GM19438 (cell line): ENCODE data around the gene DNAI7.

ENCODE experiments used
- ATAC-seq: cut with Tn5 transposase; IDR thresholded peaks from one replicate; pipeline ENCODE4 v1.9.1; 2021; ENCODE audit warnings: low read depth; ENCODE audit not compliant: unreplicated experiment

Gene DNAI7

DNA sequence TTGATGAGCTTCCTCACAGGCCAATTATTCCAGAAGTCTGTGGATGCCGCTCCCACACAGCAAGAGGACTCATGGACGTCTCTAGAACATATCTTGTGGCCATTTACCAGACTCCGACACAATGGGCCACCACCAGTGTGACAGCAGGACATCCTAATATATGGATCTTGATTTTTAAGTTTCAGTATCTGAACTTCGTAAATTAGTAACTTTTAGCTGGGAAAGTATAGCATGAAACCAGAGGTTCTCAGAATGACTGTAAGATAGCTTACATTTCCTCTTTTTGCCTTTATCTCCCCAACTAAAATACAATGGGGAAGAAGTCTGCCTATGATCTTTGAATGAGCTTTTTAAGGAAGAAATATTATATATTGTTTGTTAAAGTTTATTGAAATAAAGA is 87.0 kb downstream of the DNAI7 start:
- peak; percentile 97 for ATAC-seq

GRCh38 chr12:25106818-25107217 is 88.1 kb downstream of the DNAI7 start:
- ATAC-seq: no peak

DNA sequence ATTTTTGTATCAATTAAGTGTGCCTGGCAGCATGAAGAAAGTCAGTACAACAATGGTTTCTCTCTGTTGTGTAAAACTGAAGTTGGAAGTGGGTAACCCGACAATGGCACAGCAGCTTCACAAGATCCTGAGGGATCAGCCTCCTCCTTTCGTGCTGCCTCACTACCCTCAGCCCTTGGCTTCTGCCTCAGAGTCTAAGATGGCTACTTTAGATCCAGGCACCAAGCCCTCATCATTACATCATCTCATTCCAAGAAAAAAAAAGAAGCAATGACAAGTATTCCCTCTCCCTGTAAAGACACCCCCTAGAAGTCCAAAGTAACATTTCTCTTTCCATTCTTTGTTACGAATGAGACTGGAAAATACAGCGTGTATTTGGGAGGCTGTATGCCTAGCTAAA is 92.6 kb downstream of the DNAI7 start:
- ATAC-seq: no peak

DNA sequence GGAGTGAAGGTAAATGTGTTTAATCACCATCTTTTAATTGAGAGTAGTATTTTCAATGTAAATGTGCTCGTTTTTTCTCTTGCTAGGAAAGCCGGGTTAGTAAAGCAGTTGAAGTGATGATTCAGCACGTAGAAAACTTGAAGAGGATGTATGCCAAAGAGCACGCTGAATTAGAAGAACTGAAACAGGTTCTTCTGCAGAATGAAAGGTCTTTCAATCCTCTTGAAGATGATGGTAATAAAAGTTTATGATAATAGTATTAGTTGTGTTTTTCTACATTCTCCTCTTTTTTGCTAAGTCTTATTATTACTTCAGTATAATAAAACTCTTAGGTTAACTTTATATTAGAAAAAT is 93.9 kb downstream of the DNAI7 start:
- ATAC-seq: no peak

- ATAC-seq: no peak
These were observed 94.5 kb downstream of the DNAI7 start for GRCh38 chr12:25100194-25101091.

GRCh38 chr12:25099010-25099409 is 96.0 kb downstream of the DNAI7 start:
- no peak for ATAC-seq

DNA sequence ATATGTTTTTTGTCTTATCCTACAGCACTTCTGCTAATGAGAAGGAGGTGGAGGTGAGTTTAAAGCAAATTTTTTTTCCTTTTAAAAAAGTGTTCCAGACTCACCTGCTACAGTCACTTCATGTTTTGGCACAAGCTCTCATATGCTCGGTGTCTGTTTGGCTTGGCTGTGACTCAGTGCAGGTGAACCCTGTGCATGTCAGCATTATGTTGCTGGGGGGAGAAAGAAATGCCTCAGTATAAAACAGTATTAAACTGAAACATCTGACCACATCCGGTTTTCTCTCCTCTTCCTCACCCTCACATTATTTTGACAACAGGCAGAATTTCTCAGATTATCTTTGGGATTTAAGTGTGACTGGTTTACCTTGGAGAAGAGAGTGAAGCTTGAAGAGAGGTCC is 105.2 kb downstream of the DNAI7 start:
- no peak for ATAC-seq

GRCh38 chr12:25087596-25087995 is 107.4 kb downstream of the DNAI7 start:
- ATAC-seq: no peak

GRCh38 chr12:25084816-25085215 is 110.1 kb downstream of the DNAI7 start:
- ATAC-seq: no peak

DNA sequence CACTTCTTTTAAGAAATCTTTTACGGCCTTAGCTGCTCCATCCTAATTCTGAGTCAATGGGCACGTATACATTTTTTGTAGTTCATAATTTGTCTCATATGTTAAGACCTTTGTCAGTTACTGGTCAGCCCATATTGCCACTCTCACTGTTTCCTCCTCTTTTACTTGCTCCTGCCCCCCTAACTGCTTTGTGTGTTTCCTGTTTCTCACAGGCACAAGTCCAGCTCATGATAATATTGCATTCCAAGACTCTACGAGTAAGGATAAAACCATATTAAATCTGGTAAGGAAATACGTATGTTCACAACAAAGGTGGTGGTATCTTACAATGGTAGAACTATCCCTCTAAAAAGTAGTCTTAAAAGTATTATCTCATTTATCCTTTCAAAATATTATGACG is 111.7 kb downstream of the DNAI7 start:
- no peak for ATAC-seq

DNA sequence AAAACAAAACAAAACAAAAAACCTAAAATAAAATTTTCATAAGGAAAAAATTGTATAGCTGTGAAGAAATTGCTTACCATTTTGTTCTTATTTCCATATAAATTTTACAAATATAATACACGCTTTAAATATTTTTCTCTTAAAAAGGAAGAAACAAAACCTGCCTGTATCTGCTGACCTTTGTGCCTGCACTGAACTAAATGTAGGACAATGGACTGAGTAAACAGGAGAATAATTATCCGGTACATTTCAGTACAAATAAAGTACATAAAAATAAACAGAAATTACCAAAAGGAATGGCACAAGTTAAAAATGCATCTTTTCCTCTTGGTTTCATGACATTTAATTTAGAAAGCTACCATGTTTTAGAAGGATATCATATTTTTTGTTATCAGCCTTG is 112.3 kb downstream of the DNAI7 start:
- no peak for ATAC-seq

DNA sequence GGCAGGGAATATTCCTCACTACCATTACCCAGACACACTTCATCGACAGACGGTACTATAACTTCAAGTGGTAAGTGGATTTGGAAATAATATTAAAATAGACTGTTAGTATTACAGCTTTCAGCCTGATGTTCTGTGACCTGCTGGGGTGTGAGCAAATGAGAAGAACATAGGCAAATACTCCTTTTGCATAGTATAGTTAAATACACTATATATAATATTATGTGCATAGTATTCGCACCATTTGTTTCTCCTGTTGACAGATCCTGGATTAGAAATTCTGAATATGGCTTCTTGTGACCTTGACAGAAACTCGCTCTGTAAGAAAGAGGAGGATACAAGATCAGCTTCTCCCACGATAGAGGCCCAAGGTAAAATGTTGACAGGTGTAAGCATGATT is 115.6 kb downstream of the DNAI7 start:
- no peak for ATAC-seq

DNA sequence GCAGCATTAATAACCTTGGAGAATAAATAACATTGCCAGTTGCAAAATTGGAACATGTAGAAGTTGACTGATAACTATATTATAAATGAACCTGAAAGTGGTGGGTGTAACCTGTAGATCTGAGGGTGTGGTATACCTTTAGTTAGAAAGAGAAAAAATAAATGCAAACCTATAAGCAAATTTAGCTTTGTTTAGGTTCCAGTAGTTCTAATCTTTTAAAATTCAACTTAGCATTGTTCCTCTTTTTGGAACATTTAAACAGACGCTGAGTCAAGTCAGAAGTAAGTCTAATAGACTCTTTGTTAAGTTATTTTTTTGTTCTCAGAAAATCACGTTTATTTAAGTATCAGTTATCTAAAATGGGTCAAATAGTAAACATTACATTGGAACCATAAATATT is 120.0 kb downstream of the DNAI7 start:
- no peak for ATAC-seq

DNA sequence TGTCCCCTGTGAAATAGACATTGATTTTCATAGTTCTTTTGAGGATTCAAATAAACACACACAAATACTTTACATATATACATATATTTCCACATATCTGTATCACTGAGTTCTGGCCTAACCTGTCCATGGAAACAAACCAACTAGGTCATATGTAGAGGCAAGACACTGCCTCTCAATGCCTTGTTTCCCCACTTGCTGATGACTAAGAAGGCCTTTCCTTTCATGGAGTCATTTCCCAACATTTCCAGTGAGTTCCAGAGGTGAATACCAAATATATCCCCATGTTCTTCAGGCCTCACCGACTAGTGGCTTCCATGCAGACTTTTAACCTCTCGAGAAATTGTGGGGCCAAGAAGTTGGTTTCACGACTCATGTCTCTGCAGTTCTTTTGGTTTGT is 120.8 kb downstream of the DNAI7 start:
- ATAC-seq: no peak

DNA sequence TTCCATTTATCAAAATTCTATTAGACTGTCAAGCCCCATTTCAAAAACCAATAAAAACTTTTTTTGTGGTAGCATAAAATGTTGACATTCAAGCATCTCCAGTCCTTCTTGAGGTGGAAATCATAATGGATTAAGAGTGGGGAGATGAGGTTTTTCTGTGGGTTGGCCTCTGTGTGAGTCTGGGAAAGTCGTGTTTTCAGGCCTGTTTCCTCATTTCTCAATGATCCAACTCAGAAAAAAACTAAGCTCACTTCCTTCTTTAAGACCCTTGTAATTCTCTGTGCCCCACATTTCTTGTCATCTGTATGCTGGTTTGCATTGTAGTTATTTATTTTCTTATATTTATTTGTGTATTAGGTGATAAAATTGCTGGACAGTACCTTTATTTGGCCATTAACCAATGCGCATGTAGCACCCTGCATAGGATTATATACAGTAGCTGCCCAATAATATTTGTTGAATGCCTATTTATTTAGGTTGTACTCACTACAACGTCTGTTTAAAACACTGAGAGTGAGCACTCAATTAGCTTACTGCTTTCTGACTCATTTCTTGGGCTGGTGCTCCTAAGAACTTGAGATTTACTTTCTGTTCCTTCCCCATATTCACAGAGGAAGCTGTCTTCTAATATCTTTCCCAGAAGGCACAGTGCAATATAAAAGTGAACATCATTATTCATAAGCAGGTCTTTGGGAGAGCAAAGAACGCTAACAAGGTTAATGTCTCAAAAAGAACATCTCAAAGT is 121.9 kb downstream of the DNAI7 start:
- no peak for ATAC-seq

GRCh38 chr12:25071366-25071765 is 123.6 kb downstream of the DNAI7 start:
- ATAC-seq: no peak

- no peak for ATAC-seq
These were observed 125.7 kb downstream of the DNAI7 start for GRCh38 chr12:25069224-25069623.

DNA sequence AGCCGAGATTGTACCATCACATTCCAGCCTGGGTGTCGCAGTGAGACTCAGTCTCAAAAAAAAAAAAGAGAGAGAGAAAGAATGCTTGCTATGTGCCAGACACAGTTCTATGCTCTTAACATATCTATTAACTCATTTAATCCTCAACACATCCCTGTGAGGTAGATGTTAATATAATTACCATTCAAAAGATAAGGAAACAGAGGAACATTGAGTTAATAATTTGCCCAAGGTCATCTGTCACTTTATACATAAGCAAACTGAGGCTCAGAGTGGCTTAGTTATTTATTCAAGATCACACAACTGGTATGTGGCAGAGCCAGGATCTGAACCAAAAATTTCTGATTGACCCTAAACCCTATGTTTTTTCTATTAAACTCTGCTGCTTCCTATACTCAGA is 129.9 kb downstream of the DNAI7 start:
- no peak for ATAC-seq

GRCh38 chr12:25063873-25064628 is 130.9 kb downstream of the DNAI7 start:
- no peak for ATAC-seq

- peak; percentile 43 for ATAC-seq
These were observed 136.3 kb downstream of the DNAI7 start for GRCh38 chr12:25058658-25059058.
